Caco-2 (cell line): Measurements from ENCODE around the gene CACUL1. TPM values are rescaled to one million over a fixed set of nuclear protein-coding genes. Genes with fewer than 3 reads are reported as not detected.
"Not testable (repeated sequence)": the region's sequence is repeated elsewhere in the genome, so short reads cannot be mapped to it uniquely, and the experiment has no call there.

ENCODE experiments used
- BruUV-seq: library from RNA; stranded (reverse); fragments of 400-500 nt; replicated peaks from 2 replicates; lab custom pipeline; 2021; lab: Mats Ljungman, UMichigan
- CTCF ChIA-PET: fragments of 300-600 bp; sonication (Branson Sonifier 250); formaldehyde crosslinking; loops from one replicate; lab custom pipeline; 2022; ENCODE audit warnings: antibody characterized with exemption; lab: Charles Lee
- POLR2A ChIA-PET: fragments of 300-600 bp; sonication (Branson Sonifier 250); formaldehyde crosslinking; loops from one replicate; lab custom pipeline; 2022; ENCODE audit warnings: antibody characterized with exemption; lab: Charles Lee
- DNase-seq, 2 experiments: peaks; one replicate each; pipeline versions ENCODE4 v3.0.0 to v3.0.0-alpha.2; 2020 to 2022
- H3K27me3 ChIP-seq: replicated peaks from 2 replicates; pipeline ENCODE4 v1.6.0; 2011; ENCODE audit warnings: low read length; ENCODE audit not compliant: control insufficient read depth, insufficient read depth
- H3K36me3 ChIP-seq: 2 replicates; pipeline ENCODE4 v1.5.1; 2011; ENCODE audit warnings: low read length; ENCODE audit not compliant: control insufficient read depth, insufficient read depth
- H3K4me1 ChIP-seq: fragments of 250-450 bp; sonication (Bioruptor Pico); 2 replicates; pipeline ENCODE4 v1.5.1; 2020; ENCODE audit warnings: mild to moderate bottlenecking
- H3K4me3 ChIP-seq: 2 replicates; pipeline ENCODE4 v1.5.1; 2011; ENCODE audit warnings: low read depth, mild to moderate bottlenecking, control low read depth, low read length
- H3K9me3 ChIP-seq: fragments of 250-450 bp; sonication (Bioruptor Pico); 2 replicates; pipeline ENCODE4 v1.5.1; 2020; ENCODE audit warnings: mild to moderate bottlenecking, moderate library complexity
- H3K27ac Mint-ChIP-seq: one replicate; pipeline ENCODE4 v1.8.0; 2022; ENCODE audit warnings: mixed read lengths; ENCODE audit not compliant: unreplicated experiment
- H3K27me3 Mint-ChIP-seq: one replicate; pipeline ENCODE4 v1.8.0; 2022; ENCODE audit warnings: mixed read lengths; ENCODE audit not compliant: insufficient read depth, unreplicated experiment
- H3K36me3 Mint-ChIP-seq: one replicate; pipeline ENCODE4 v1.8.0; 2022; ENCODE audit warnings: mild to moderate bottlenecking, mixed read lengths; ENCODE audit not compliant: insufficient read depth, unreplicated experiment
- H3K4me1 Mint-ChIP-seq: one replicate; pipeline ENCODE4 v1.8.0; 2022; ENCODE audit warnings: low read depth, mixed read lengths; ENCODE audit not compliant: unreplicated experiment
- H3K4me3 Mint-ChIP-seq: one replicate; pipeline ENCODE4 v1.8.0; 2022; ENCODE audit warnings: mild to moderate bottlenecking, moderate library complexity, mixed read lengths; ENCODE audit not compliant: unreplicated experiment
- H3K9me3 Mint-ChIP-seq: one replicate; pipeline ENCODE4 v1.8.0; 2022; ENCODE audit warnings: mixed read lengths; ENCODE audit not compliant: unreplicated experiment
- CTCF ChIP-seq, 2 experiments: fragments of 200-600 bp in 1 of 2; IDR thresholded peaks; 1 replicate in 1 of 2; 2 replicates in 1 of 2; pipeline versions ENCODE4 v1.5.1 to v1.8.0; 2011 to 2022; ENCODE audit warnings: antibody characterized with exemption in 1 of 2, control low read depth in 1 of 2, inconsistent platforms in 1 of 2, low read depth in 1 of 2, low read length in 1 of 2, mild to moderate bottlenecking in 1 of 2, moderate library complexity in 1 of 2; ENCODE audit not compliant: insufficient read depth in 1 of 2, severe bottlenecking in 1 of 2, unreplicated experiment in 1 of 2
- intact Hi-C: fragments of 100-400 bp; cut with micrococcal nuclease; formaldehyde crosslinking; loops from one replicate; pipeline ENCODE4 v1.10.0; 2022; ENCODE audit not compliant: unreplicated experiment
- total RNA-seq: library from RNA; stranded (reverse); gene quantifications from 2 replicates; pipeline ENCODE4 v1.2.3, GENCODE V29; 2022

CACUL1 gene
- total RNA-seq, 1 experiment from 2014 or later, result 39.2 TPM

- Mint-ChIP-seq H3K4me3 (no peak overlapping the region), H3K27me3 (no peaks in the 10 kb centered on the region), H3K27ac (no peak overlapping the region), H3K9me3 (no peaks in the 10 kb centered on the region), H3K36me3 (no peaks in the 10 kb centered on the region), H3K4me1 (peaks cover 5% of the 10 kb centered on the region)
- no peaks in the 10 kb centered on the region for H3K27me3 ChIP-seq
- H3K4me3 ChIP-seq, result no peak overlapping the region
- ChIA-PET CTCF (no interaction called here), POLR2A (no interaction called here)
- H3K4me1 ChIP-seq, result peaks cover 16% of the 10 kb centered on the region
- H3K9me3 ChIP-seq, result no peaks in the 10 kb centered on the region
- intact Hi-C loops, result no loop called here
- 0 out of 2 replicates have a peak, but pooled peaks cover 1% of the 10 kb centered on the region for H3K36me3 ChIP-seq
- DNase-seq, result no peak
- TF ChIP-seq CTCF (IDR thresholded peaks at IDR 0.05; ENCODE audit: insufficient read depth in 1 of 2, low read depth in 1 of 2, low read length in 1 of 2, severe bottlenecking in 1 of 2, unreplicated experiment in 1 of 2), result no peak
- BruUV-seq, result no TSS peak
Measured at GRCh38 chr10:118748041-118748440, 6.7 kb downstream of the CACUL1 start.

- no peak overlapping the region for H3K4me3 ChIP-seq
- POLR2A ChIA-PET, result no interaction called here
- no TSS peak for BruUV-seq
- 0 out of 2 replicates have a peak, but pooled peaks cover 1% of the 10 kb centered on the region for H3K36me3 ChIP-seq
- peaks cover 7% of the 10 kb centered on the region for H3K4me1 Mint-ChIP-seq
- intact Hi-C loops, result no loop called here
- no peak overlapping the region for H3K4me3 Mint-ChIP-seq
- CTCF ChIA-PET, result no interaction called here
- DNase-seq, result no peak
- H3K27me3 Mint-ChIP-seq, result no peaks in the 10 kb centered on the region
- H3K9me3 ChIP-seq, result no peaks in the 10 kb centered on the region
- no peak overlapping the region for H3K27ac Mint-ChIP-seq
- H3K27me3 ChIP-seq, result no peaks in the 10 kb centered on the region
- no peak for TF ChIP-seq CTCF (IDR thresholded peaks at IDR 0.05; ENCODE audit: insufficient read depth in 1 of 2, low read depth in 1 of 2, low read length in 1 of 2, severe bottlenecking in 1 of 2, unreplicated experiment in 1 of 2)
- H3K4me1 ChIP-seq, result peaks cover 17% of the 10 kb centered on the region
- no peaks in the 10 kb centered on the region for H3K36me3 Mint-ChIP-seq
- H3K9me3 Mint-ChIP-seq, result no peaks in the 10 kb centered on the region
Measured at GRCh38 chr10:118746246-118746645, 8.5 kb downstream of the CACUL1 start.

GRCh38 chr10:118745056-118745455 lies 9.7 kb downstream of the CACUL1 start:
- Histone ChIP-seq H3K4me3 (no peak overlapping the region), H3K36me3 (0 out of 2 replicates have a peak, but pooled peaks cover 1% of the 10 kb centered on the region), H3K27me3 (no peaks in the 10 kb centered on the region), H3K9me3 (no peaks in the 10 kb centered on the region), H3K4me1 (peaks cover 17% of the 10 kb centered on the region)
- H3K9me3 Mint-ChIP-seq, result no peaks in the 10 kb centered on the region
- TF ChIP-seq CTCF (IDR thresholded peaks at IDR 0.05; ENCODE audit: insufficient read depth in 1 of 2, low read depth in 1 of 2, low read length in 1 of 2, severe bottlenecking in 1 of 2, unreplicated experiment in 1 of 2), result no peak
- H3K4me3 Mint-ChIP-seq, result no peak overlapping the region
- no peak for DNase-seq
- peaks cover 7% of the 10 kb centered on the region for H3K4me1 Mint-ChIP-seq
- POLR2A ChIA-PET, result no interaction called here
- H3K27me3 Mint-ChIP-seq, result no peaks in the 10 kb centered on the region
- H3K36me3 Mint-ChIP-seq, result no peaks in the 10 kb centered on the region
- no TSS peak for BruUV-seq
- CTCF ChIA-PET, result no interaction called here
- no peak overlapping the region for H3K27ac Mint-ChIP-seq
- intact Hi-C loops, result no loop called here

- intact Hi-C loops, H3K4me1 Mint-ChIP-seq, POLR2A ChIA-PET, H3K36me3 Mint-ChIP-seq, DNase-seq, H3K27ac Mint-ChIP-seq, H3K9me3 ChIP-seq, H3K4me3 Mint-ChIP-seq, BruUV-seq, H3K4me3 ChIP-seq, H3K9me3 Mint-ChIP-seq, H3K27me3 ChIP-seq, H3K36me3 ChIP-seq, H3K27me3 Mint-ChIP-seq, CTCF ChIA-PET: not testable (repeated sequence)
- H3K4me1 ChIP-seq, result peaks cover 17% of the 10 kb centered on the region
Measured at GRCh38 chr10:118744346-118744918, 10.3 kb downstream of the CACUL1 start.
